ENCODE data around the gene IGFBP1.
A peak's percentile ranks its signal among the peaks of the same experiment; 100 is the strongest.
"Not testable (repeated sequence)": the region's sequence is repeated elsewhere in the genome, so short reads cannot be mapped to it uniquely, and the experiment has no call there.

The IGFBP1 gene

DNA sequence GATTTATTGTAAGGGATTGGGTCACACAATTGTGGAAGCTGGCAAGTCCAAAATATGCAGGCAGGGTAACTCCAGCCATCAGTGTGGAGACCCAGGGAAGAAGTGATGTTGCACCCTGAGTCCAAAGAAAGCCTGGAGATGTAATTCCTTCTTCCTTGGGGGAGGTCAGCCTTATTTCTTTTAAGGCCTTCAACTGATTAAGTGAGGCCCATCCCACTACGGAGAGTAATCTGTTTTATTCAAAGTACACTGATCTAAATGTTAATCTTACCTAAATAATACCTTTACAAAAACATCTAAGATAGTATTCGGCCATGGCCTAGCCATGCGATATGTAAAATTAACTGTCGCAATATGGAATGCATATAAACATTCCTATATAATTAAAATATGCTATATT is 31.4 kb upstream of the IGFBP1 start:
- H3K9me3 ChIP-seq (ENCODE audit: control insufficient read depth, insufficient read depth, low read depth, low read length); H3K36me3 ChIP-seq (ENCODE audit: control insufficient read depth in 2 of 2, insufficient read depth in 1 of 2, low read length in 2 of 2); POLR2A ChIA-PET; H3K4me3 ChIP-seq (ENCODE audit: low read depth, low read length); H3K27ac ChIP-seq (ENCODE audit: extremely low read depth, low read depth, low read length); H3K4me1 ChIP-seq (ENCODE audit: control insufficient read depth, insufficient read depth, low read length); CTCF ChIA-PET: not testable (repeated sequence)
- TF ChIP-seq ZNF10 (tag by site-specific recombination; IDR thresholded peaks at IDR 0.05): peak; percentile 62; the same call in 1 of the 2 replicates

DNA sequence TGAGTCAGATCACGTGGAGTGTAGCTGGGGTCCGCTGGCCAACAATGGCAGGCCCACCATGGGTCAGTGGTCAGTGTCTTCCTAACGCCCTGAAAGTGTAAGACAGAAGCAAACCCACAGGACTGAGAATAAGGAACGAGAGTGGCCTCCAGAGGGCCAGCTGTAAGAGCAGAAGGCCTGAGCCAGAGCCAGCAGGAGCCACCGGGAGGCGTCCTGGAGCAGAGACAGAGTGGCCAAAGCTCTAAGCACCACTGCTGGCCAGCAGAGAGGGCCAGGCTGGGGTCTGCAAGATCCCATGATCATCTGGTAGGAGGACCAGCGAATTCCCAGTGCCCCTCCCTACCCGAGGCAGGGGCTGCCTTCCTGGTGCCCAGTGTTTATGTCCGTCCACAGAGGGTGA is 24.6 kb upstream of the IGFBP1 start:
- no peak overlapping the region for H3K27ac ChIP-seq (ENCODE audit: extremely low read depth, low read depth, low read length)
- ChIA-PET POLR2A (no interaction called here), CTCF (interaction anchor here (0.8 to 1.0 kb wide), 4 partner anchors 59 to 1297 kb away, joined by 3 to 4 read pairs (median 3); no protein-coding TSS in a partner anchor)
- no peak overlapping the region for H3K4me3 ChIP-seq (ENCODE audit: low read depth, low read length)
- H3K9me3 ChIP-seq (ENCODE audit: control insufficient read depth, insufficient read depth, low read depth, low read length): no peaks in the 10 kb centered on the region
- no peaks in the 10 kb centered on the region for H3K4me1 ChIP-seq (ENCODE audit: control insufficient read depth, insufficient read depth, low read length)
- H3K36me3 ChIP-seq (ENCODE audit: control insufficient read depth in 2 of 2, insufficient read depth in 1 of 2, low read length in 2 of 2): no peaks in the 10 kb centered on the region
- TF ChIP-seq ZNF37A (tag by site-specific recombination; IDR thresholded peaks at IDR 0.05) (no peak), ZNF311 (tag by site-specific recombination; IDR thresholded peaks at IDR 0.05; ENCODE audit: borderline replicate concordance) (no peak), SALL2 (tag by site-specific recombination; IDR thresholded peaks at IDR 0.05; ENCODE audit: borderline replicate concordance) (no peak), ZNF223 (tag by site-specific recombination; IDR thresholded peaks at IDR 0.05) (no peak), KLF7 (tag by site-specific recombination; IDR thresholded peaks at IDR 0.05; ENCODE audit: borderline replicate concordance) (no peak), ZNF239 (tag by site-specific recombination; IDR thresholded peaks at IDR 0.05) (no peak), ZNF621 (tag by site-specific recombination; IDR thresholded peaks at IDR 0.05) (no peak), ZNF341 (tag by site-specific recombination; IDR thresholded peaks at IDR 0.05; ENCODE audit: low read depth) (no peak)
- TF ChIP-seq, protein P1, sequence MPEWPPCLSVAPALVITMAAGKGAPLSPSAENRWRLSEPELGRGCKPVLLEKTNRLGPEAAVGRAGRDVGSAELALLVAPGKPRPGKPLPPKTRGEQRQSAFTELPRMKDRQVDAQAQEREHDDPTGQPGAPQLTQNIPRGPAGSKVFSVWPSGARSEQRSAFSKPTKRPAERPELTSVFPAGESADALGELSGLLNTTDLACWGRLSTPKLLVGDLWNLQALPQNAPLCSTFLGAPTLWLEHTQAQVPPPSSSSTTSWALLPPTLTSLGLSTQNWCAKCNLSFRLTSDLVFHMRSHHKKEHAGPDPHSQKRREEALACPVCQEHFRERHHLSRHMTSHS (tag by site-specific recombination; IDR thresholded peaks at IDR 0.05): no peak

DNA sequence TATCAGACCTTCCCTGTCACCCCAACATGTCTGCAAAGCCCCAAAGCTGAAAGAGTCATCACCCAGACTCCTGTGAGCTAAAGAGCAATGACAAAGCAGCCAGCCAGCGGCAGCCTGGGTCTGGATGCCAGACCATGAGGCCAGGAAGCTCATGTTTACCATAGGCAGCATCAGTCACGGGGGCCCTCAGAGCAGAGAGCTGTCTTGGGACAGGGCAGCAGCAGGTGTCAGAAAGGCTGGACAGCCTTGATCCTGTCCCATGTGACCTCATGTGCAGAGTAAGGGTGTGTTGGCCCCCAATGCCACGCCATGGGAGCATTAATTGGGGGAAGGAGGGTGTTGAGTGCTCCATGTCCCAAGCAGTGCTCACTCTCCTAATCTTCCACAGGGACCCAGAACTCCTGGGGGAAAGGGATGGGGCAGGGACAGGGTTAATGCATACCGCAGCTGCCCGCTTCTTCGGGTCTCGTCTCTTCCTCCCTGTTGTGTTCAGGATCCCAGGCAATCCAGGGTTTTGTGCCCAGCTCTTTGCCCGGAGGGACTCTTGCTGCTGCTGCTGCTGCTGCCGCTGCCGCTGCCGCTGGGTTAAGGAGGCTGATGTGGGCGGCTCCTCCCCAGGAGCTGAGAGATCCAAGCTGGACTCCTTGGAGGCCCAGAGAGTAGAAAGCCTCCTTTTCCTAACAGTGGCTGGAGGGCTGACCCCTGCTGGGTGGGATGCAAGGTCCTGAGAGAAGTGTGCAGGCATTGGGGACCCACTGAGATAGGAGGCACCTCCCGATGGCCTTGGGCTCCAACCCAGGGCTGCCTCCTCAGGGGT is 22.5 kb upstream of the IGFBP1 start:
- POLR2A ChIA-PET: no interaction called here
- H3K27ac ChIP-seq (ENCODE audit: extremely low read depth, low read depth, low read length): no peak overlapping the region
- no peak overlapping the region for H3K4me3 ChIP-seq (ENCODE audit: low read depth, low read length)
- no peaks in the 10 kb centered on the region for H3K4me1 ChIP-seq (ENCODE audit: control insufficient read depth, insufficient read depth, low read length)
- H3K36me3 ChIP-seq (ENCODE audit: control insufficient read depth in 2 of 2, insufficient read depth in 1 of 2, low read length in 2 of 2): no peaks in the 10 kb centered on the region
- TF ChIP-seq ZNF626 (tag by site-specific recombination; IDR thresholded peaks at IDR 0.05): no peak
- no peak for TF ChIP-seq ZNF404 (tag by site-specific recombination; IDR thresholded peaks at IDR 0.05)
- TF ChIP-seq ZNF510 (tag by site-specific recombination; IDR thresholded peaks at IDR 0.05; ENCODE audit: insufficient replicate concordance): no peak
- no peak for TF ChIP-seq SALL2 (tag by site-specific recombination; IDR thresholded peaks at IDR 0.05; ENCODE audit: borderline replicate concordance)
- TF ChIP-seq, protein P2, sequence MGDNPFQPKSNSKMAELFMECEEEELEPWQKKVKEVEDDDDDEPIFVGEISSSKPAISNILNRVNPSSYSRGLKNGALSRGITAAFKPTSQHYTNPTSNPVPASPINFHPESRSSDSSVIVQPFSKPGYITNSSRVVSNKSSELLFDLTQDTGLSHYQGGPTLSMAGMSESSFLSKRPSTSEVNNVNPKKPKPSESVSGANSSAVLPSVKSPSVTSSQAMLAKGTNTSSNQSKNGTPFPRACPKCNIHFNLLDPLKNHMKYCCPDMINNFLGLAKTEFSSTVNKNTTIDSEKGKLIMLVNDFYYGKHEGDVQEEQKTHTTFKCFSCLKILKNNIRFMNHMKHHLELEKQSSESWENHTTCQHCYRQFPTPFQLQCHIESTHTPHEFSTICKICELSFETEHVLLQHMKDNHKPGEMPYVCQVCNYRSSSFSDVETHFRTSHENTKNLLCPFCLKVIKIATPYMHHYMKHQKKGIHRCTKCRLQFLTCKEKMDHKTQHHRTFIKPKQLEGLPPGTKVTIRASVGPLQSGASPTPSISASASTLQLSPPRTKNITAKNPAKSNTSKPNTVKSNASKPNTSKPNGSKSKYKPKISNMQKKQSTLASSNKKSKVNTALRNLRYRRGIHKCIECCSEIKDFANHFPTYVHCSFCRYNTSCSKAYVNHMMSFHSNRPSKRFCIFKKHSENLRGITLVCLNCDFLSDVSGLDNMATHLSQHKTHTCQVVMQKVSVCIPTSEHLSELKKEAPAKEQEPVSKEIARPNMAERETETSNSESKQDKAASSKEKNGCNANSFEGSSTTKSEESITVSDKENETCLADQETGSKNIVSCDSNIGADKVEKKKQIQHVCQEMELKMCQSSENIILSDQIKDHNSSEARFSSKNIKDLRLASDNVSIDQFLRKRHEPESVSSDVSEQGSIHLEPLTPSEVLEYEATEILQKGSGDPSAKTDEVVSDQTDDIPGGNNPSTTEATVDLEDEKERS (tag by site-specific recombination; IDR thresholded peaks at IDR 0.05): no peak
- no peak for TF ChIP-seq ZNF121 (tag by site-specific recombination; IDR thresholded peaks at IDR 0.05)
- no peak for TF ChIP-seq ZFP3 (tag by site-specific recombination; IDR thresholded peaks at IDR 0.05; ENCODE audit: low read depth)
- TF ChIP-seq ZNF792 (tag by site-specific recombination; IDR thresholded peaks at IDR 0.05): no peak
- TF ChIP-seq ZNF416 (tag by site-specific recombination; IDR thresholded peaks at IDR 0.05): no peak
- no peak for TF ChIP-seq ZNF2 (tag by site-specific recombination; IDR thresholded peaks at IDR 0.05)
- TF ChIP-seq SP7 (tag by site-specific recombination; IDR thresholded peaks at IDR 0.05): no peak
- TF ChIP-seq, protein P3, sequence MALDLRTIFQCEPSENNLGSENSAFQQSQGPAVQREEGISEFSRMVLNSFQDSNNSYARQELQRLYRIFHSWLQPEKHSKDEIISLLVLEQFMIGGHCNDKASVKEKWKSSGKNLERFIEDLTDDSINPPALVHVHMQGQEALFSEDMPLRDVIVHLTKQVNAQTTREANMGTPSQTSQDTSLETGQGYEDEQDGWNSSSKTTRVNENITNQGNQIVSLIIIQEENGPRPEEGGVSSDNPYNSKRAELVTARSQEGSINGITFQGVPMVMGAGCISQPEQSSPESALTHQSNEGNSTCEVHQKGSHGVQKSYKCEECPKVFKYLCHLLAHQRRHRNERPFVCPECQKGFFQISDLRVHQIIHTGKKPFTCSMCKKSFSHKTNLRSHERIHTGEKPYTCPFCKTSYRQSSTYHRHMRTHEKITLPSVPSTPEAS (tag by site-specific recombination; IDR thresholded peaks at IDR 0.05): no peak
- TF ChIP-seq ZNF354C (tag by site-specific recombination; IDR thresholded peaks at IDR 0.05; ENCODE audit: borderline replicate concordance, low read depth): no peak
- no peak for TF ChIP-seq ZNF302 (tag by site-specific recombination; IDR thresholded peaks at IDR 0.05; ENCODE audit: low read depth)
- no peak for TF ChIP-seq ZNF571 (tag by site-specific recombination; IDR thresholded peaks at IDR 0.05)
- TF ChIP-seq ZNF501 (tag by site-specific recombination; IDR thresholded peaks at IDR 0.05): no peak
- no peak for TF ChIP-seq ZNF561 (tag by site-specific recombination; IDR thresholded peaks at IDR 0.05; ENCODE audit: borderline replicate concordance)
- no peak for TF ChIP-seq ZSCAN30 (tag by site-specific recombination; IDR thresholded peaks at IDR 0.05)
- no peak for TF ChIP-seq ZNF157 (tag by site-specific recombination; IDR thresholded peaks at IDR 0.05)
- CTCF ChIA-PET: no interaction called here
- H3K9me3 ChIP-seq (ENCODE audit: control insufficient read depth, insufficient read depth, low read depth, low read length): no peaks in the 10 kb centered on the region

All from HEK293 (cell line).